Mesendoderm (in vitro differentiated cells): ENCODE measurements around the gene GPC1.

Source experiments
- DNase-seq: peaks from one replicate; pipeline ENCODE4 v3.0.0; 2013
- H2AK5ac ChIP-seq: 2 replicates; pipeline ENCODE4 v1.6.1; 2013; ENCODE audit warnings: low read length, inconsistent platforms
- H2BK120ac ChIP-seq: 2 replicates; pipeline ENCODE4 v1.6.1; 2013; ENCODE audit warnings: low read depth, mild to moderate bottlenecking, low read length, moderate library complexity, mixed read lengths
- H2BK15ac ChIP-seq: replicated peaks from 2 replicates; pipeline ENCODE4 v1.6.1; 2013; ENCODE audit warnings: low read depth, mild to moderate bottlenecking, moderate library complexity
- H2BK5ac ChIP-seq: 2 replicates; pipeline ENCODE4 v1.6.1; 2013; ENCODE audit warnings: low read length, inconsistent platforms
- H3K18ac ChIP-seq: 2 replicates; pipeline ENCODE4 v1.6.1; 2013; ENCODE audit warnings: mild to moderate bottlenecking, low read length, mixed read lengths
- H3K23ac ChIP-seq: one replicate; pipeline ENCODE4 v1.6.1; 2013; ENCODE audit warnings: low read length
- H3K27ac ChIP-seq: 2 replicates; pipeline ENCODE4 v1.5.1; 2013; ENCODE audit warnings: low read depth, mild to moderate bottlenecking, inconsistent platforms, low read length, moderate library complexity
- H3K27me3 ChIP-seq: 2 replicates; pipeline ENCODE4 v1.6.1; 2013; ENCODE audit warnings: low read length, control low read depth, mild to moderate bottlenecking, inconsistent platforms; ENCODE audit not compliant: insufficient read depth, poor library complexity
- H3K36me3 ChIP-seq: 2 replicates; pipeline ENCODE4 v1.6.1; 2013; ENCODE audit warnings: low read length, inconsistent platforms; ENCODE audit not compliant: control insufficient read depth, insufficient read depth
- H3K4ac ChIP-seq: one replicate; pipeline ENCODE4 v1.6.1; 2013; ENCODE audit warnings: low read depth, mild to moderate bottlenecking, low read length, moderate library complexity
- H3K4me1 ChIP-seq: 2 replicates; pipeline ENCODE4 v1.6.1; 2013; ENCODE audit warnings: low read depth, low read length, inconsistent platforms; ENCODE audit not compliant: control insufficient read depth
- H3K4me2 ChIP-seq: 2 replicates; pipeline ENCODE4 v1.6.1; 2013; ENCODE audit warnings: low read length
- H3K4me3 ChIP-seq: 2 replicates; pipeline ENCODE4 v1.5.1; 2013; ENCODE audit warnings: mild to moderate bottlenecking, low read length
- H3K56ac ChIP-seq: one replicate; pipeline ENCODE4 v1.6.1; 2013; ENCODE audit warnings: low read length
- H3K79me1 ChIP-seq: 2 replicates; pipeline ENCODE4 v1.6.1; 2013; ENCODE audit warnings: low read length, inconsistent platforms
- H3K79me2 ChIP-seq: 2 replicates; pipeline ENCODE4 v1.6.1; 2013; ENCODE audit warnings: mild to moderate bottlenecking, low read length; ENCODE audit not compliant: control insufficient read depth, insufficient read depth
- H3K9ac ChIP-seq: 2 replicates; pipeline ENCODE4 v1.6.1; 2013; ENCODE audit warnings: low read length, inconsistent platforms
- H4K5ac ChIP-seq: one replicate; pipeline ENCODE4 v1.6.1; 2013; ENCODE audit warnings: low read length
- H4K8ac ChIP-seq: one replicate; pipeline ENCODE4 v1.6.1; 2013; ENCODE audit warnings: low read depth, mild to moderate bottlenecking, control low read depth, low read length, moderate library complexity
- WGBS: extraction: QIAGEN DNeasy Blood & Tissue Kit; methylation state at CpG from one replicate; pipeline ENCODE4 v1.1.7; 2013; ENCODE audit warnings: low lambda C conversion rate, missing lambda C conversion rate; ENCODE audit not compliant: insufficient coverage; ENCODE audit errors: extremely low coverage; 5-methylcytosine and 5-hydroxymethylcytosine counted together

GPC1 gene

DNA sequence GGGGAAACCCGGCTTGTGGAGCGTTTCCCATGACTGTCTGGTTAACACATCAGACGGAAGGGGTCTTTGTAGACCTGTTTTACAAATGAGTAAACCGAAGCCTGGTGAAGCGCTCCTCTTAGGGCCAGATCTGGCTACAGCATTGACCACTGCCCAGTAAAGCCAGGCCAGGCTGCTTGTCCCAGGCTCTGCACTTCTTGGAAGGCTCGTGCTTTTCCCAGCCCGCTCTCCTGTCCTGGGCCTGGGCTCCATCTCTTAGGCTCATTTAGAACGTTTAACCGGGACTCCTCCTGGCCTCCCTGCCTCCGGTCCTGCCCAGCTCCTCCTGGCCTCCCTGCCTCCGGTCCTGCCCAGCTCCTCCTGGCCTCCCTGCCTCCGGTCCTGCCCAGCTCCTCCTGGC lies 4.8 kb downstream of the GPC1 start:
- Histone ChIP-seq H3K27ac (no peak overlapping the region), H3K56ac (no peak overlapping the region), H3K18ac (no peak overlapping the region), H3K4ac (no peak overlapping the region), H3K4me1 (peaks cover 1% of the 10 kb centered on the region), H4K8ac (no peak overlapping the region), H3K4me2 (no peak overlapping the region), H2BK5ac (no peak overlapping the region), H2BK120ac (no peak overlapping the region), H4K5ac (no peak overlapping the region), H2AK5ac (no peak overlapping the region), H3K23ac (no peak overlapping the region), H2BK15ac (no peak overlapping the region), H3K9ac (no peak overlapping the region), H3K79me1 (no peaks in the 10 kb centered on the region), H3K27me3 (peaks cover 4% of the 10 kb centered on the region), H3K4me3 (no peak overlapping the region), H3K36me3 (no peaks in the 10 kb centered on the region), H3K79me2 (no peaks in the 10 kb centered on the region)
- no peak for DNase-seq
- no CpG with 5 or more reads among the region's 12 CpGs for WGBS

DNA sequence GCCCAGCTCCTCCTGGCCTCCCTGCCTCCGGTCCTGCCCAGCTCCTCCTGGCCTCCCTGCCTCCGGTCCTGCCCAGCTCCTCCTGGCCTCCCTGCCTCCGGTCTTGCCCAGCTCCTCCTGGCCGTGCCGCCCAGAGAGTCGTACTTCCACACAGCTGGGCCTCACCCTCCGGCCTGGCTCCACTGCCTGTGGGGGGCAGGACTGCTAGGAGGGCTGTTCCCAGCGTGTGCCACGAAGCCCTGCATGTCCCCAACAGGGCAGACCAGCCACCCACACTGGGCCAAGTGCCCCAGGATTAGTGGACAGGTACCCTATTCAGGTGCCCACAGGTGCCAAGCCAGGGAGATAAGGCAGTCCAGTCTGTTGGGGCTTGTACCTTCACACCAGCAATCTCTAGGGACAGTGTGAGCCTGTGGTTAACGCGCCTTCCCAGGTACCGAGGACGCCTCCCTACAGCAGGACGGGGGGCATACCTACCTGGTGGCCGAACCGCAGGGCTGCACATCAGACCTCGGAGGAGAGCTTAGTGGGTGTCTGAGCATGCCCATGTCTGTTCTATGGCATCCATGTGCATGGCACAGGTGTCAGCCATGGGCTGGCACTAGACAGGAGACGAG lies 5.3 kb downstream of the GPC1 start:
- Histone ChIP-seq H4K5ac (no peak overlapping the region), H3K56ac (no peak overlapping the region), H3K79me2 (no peaks in the 10 kb centered on the region), H3K23ac (no peak overlapping the region), H2BK120ac (no peak overlapping the region), H3K36me3 (no peaks in the 10 kb centered on the region), H3K4me2 (no peak overlapping the region), H3K27me3 (peaks cover 4% of the 10 kb centered on the region), H3K79me1 (no peaks in the 10 kb centered on the region), H3K4ac (no peak overlapping the region), H2BK15ac (no peak overlapping the region), H4K8ac (no peak overlapping the region), H2BK5ac (no peak overlapping the region), H2AK5ac (no peak overlapping the region), H3K4me1 (peaks cover 1% of the 10 kb centered on the region), H3K4me3 (no peak overlapping the region), H3K27ac (no peak overlapping the region), H3K9ac (no peak overlapping the region), H3K18ac (no peak overlapping the region)
- WGBS = no CpG with 5 or more reads among the region's 18 CpGs
- DNase-seq = no peak

DNA sequence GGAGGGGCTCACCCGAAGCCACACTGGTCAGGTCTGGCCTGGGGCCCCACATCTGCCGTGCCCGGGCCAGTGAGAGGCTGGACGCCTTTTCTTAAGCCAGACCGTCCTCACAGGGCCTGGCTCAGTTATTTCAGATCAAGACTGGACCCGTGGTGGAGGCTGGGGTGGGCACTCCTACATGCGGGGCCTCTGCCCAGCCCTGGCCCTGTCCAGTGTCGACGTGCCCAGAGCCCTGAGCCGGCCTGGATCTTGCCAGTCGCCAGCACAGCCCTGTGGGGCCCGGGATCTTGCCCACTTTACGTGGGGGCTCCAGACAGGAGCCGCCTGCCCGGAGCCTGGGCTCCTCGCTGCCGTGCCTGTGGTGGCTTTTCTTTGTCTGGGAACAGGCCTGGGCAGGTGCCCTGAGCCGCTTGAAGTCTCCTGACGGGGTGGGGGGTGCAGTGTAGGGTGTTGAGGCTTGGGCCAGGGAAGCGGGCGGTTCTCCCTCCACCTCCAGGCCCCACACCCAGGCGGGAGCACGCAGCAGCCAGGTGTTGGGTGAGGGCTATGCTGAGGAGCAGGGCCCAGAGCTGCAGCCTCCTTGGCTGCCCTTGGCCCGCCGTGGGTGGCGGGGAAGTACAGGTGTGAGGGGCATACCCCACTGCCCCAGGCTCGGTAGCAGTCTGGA lies 6.0 kb downstream of the GPC1 start:
- Histone ChIP-seq H3K4me3 (no peak overlapping the region), H3K56ac (no peak overlapping the region), H2BK120ac (no peak overlapping the region), H4K8ac (no peak overlapping the region), H3K23ac (no peak overlapping the region), H3K4me2 (no peak overlapping the region), H3K36me3 (no peaks in the 10 kb centered on the region), H3K27ac (no peak overlapping the region), H2BK5ac (no peak overlapping the region), H3K27me3 (peaks cover 4% of the 10 kb centered on the region), H3K79me2 (no peaks in the 10 kb centered on the region), H2BK15ac (no peak overlapping the region), H3K4ac (no peak overlapping the region), H4K5ac (no peak overlapping the region), H3K4me1 (peaks cover 1% of the 10 kb centered on the region), H2AK5ac (no peak overlapping the region), H3K79me1 (no peaks in the 10 kb centered on the region), H3K9ac (no peak overlapping the region), H3K18ac (no peak overlapping the region)
- no CpG with 5 or more reads among the region's 27 CpGs for WGBS
- DNase-seq = no peak

DNA sequence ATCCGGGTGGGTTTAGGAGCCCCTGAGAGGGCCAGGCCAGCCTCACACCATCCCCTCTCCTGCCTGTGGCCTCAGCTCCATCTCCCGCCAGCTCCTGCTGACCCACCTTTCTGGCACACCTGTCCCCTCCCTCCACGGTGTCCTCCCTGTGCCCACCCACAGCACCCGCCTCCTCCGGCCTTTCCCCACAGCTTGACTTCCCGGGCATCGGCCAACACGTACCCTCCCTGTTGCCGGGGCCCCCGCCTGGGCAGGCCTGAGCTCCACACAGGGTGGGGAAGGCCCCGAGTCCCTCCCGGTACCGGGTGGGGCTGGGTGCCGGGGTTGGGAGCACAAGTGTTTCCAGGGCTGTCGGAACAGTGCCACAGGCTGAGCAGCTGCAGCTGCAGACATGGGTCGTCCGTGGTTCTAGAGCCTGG lies 6.5 kb downstream of the GPC1 start:
- peaks cover 2% of the 10 kb centered on the region for H3K27me3 ChIP-seq
- H3K4ac ChIP-seq = no peak overlapping the region
- WGBS = no CpG with 5 or more reads among the region's 17 CpGs
- H3K79me1 ChIP-seq = no peaks in the 10 kb centered on the region
- no peaks in the 10 kb centered on the region for H3K79me2 ChIP-seq
- H2AK5ac ChIP-seq = no peak overlapping the region
- H2BK15ac ChIP-seq = no peak overlapping the region
- DNase-seq = no peak
- H3K4me3 ChIP-seq = no peak overlapping the region
- no peak overlapping the region for H2BK120ac ChIP-seq
- no peaks in the 10 kb centered on the region for H3K36me3 ChIP-seq
- no peak overlapping the region for H3K4me2 ChIP-seq
- H3K4me1 ChIP-seq = peaks cover under 1% of the 10 kb centered on the region
- no peak overlapping the region for H4K5ac ChIP-seq
- no peak overlapping the region for H3K18ac ChIP-seq
- H3K23ac ChIP-seq = no peak overlapping the region
- no peak overlapping the region for H3K9ac ChIP-seq
- H3K27ac ChIP-seq = no peak overlapping the region
- no peak overlapping the region for H4K8ac ChIP-seq
- no peak overlapping the region for H2BK5ac ChIP-seq
- H3K56ac ChIP-seq = no peak overlapping the region

GRCh38 chr2:240442891-240443715 lies 7.6 kb downstream of the GPC1 start:
- Histone ChIP-seq H2BK15ac (no peak overlapping the region), H3K4me2 (no peak overlapping the region), H3K4me3 (no peak overlapping the region), H3K4ac (no peak overlapping the region), H2BK120ac (no peak overlapping the region), H3K9ac (no peak overlapping the region), H3K27me3 (no peaks in the 10 kb centered on the region), H3K27ac (no peak overlapping the region), H4K8ac (no peak overlapping the region), H3K56ac (no peak overlapping the region), H3K79me2 (no peaks in the 10 kb centered on the region), H3K36me3 (no peaks in the 10 kb centered on the region), H3K18ac (no peak overlapping the region), H3K79me1 (no peaks in the 10 kb centered on the region), H3K23ac (no peak overlapping the region), H2AK5ac (no peak overlapping the region), H2BK5ac (no peak overlapping the region), H3K4me1 (no peaks in the 10 kb centered on the region), H4K5ac (no peak overlapping the region)
- DNase-seq = no peak
- WGBS = no CpG with 5 or more reads among the region's 25 CpGs
